OCI-LY3 (cell line): Measurements from ENCODE around the gene IFITM1.

Experiments used
- EZH2phosphoT487 ChIP-seq: fragments of 200-600 bp; shearing (Covaris generic); IDR thresholded peaks from 2 replicates; pipeline ENCODE4 v1.6.1; 2018; ENCODE audit warnings: antibody characterized with exemption, mixed run types, low read depth
- TF ChIP-seq, protein P1 (sequence below): fragments of 200-600, 300-600 bp; sonication (generic); IDR thresholded peaks from 2 replicates; pipeline ENCODE4 v1.5.1; 2014; ENCODE audit warnings: antibody characterized with exemption, low read length, low read depth

DNA sequence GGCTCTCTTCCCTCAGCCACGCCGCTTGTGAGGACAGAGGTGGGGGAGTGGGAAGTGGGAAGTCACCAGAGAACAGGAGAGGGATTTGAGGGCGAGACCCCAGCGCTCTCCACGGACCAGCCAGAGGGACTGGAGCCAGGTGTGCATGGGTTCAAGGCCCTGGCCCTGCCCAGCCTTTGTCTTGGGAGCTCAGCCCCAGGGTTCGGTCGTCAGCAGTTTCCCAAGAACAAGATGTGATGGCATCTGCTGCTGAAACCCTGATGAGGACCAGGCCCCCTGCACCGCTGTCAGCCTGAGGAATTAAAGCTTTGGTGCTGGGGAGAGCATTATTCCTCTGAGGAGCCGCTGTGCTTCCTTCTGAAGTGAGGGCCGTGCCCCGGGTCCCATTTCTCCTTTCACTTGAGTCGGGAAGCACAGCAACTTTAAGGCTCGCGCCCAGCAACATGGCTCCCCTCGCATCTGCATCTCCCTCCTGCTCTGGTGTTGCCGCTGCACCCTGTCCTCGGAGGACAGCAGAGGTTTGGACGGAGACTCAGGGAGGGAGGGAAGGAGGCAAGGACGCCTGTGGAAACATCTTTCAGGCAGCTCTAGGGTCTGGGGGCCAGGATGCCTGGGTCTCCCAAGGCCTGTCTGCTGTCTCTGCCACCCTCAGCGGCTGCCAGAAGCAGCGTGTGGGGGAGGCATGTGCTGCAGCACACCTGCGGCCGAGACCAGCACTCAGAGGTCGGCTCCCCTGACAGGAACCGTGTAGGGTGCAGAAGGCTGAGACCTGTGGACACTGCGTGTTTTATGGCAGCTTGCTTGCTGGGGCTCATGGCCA lies 18.3 kb upstream of the IFITM1 start:
- TF ChIP-seq, protein P1, sequence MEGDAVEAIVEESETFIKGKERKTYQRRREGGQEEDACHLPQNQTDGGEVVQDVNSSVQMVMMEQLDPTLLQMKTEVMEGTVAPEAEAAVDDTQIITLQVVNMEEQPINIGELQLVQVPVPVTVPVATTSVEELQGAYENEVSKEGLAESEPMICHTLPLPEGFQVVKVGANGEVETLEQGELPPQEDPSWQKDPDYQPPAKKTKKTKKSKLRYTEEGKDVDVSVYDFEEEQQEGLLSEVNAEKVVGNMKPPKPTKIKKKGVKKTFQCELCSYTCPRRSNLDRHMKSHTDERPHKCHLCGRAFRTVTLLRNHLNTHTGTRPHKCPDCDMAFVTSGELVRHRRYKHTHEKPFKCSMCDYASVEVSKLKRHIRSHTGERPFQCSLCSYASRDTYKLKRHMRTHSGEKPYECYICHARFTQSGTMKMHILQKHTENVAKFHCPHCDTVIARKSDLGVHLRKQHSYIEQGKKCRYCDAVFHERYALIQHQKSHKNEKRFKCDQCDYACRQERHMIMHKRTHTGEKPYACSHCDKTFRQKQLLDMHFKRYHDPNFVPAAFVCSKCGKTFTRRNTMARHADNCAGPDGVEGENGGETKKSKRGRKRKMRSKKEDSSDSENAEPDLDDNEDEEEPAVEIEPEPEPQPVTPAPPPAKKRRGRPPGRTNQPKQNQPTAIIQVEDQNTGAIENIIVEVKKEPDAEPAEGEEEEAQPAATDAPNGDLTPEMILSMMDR, result no peak
- TF ChIP-seq EZH2phosphoT487, result no peak
